Naive thymus-derived CD4-positive, alpha-beta T cell (primary cell): ENCODE data around the gene MRPS18A. TPM values are rescaled to one million over a fixed set of nuclear protein-coding genes. Genes with fewer than 3 reads are reported as not detected.
A peak's percentile ranks its signal among the peaks of the same experiment; 100 is the strongest.
"Not testable (repeated sequence)": the region's sequence is repeated elsewhere in the genome, so short reads cannot be mapped to it uniquely, and the experiment has no call there.

ENCODE experiments used
- ATAC-seq: fragments of 150-1000 bp; cut with Tn5 transposase; 2 replicates; pipeline ENCODE4 v1.10.0; 2021; ENCODE audit warnings: mild to moderate bottlenecking, moderate library complexity
- CTCF ChIA-PET: fragments of 350-600 bp; sonication (Branson Sonifier 250); formaldehyde crosslinking; loops from one replicate; lab custom pipeline; 2021; ENCODE audit warnings: antibody characterized with exemption; lab: Charles Lee
- POLR2A ChIA-PET: fragments of 350-600 bp; sonication (Branson Sonifier 250); formaldehyde crosslinking; loops from one replicate; lab custom pipeline; 2021; ENCODE audit warnings: antibody characterized with exemption, inconsistent platforms; lab: Charles Lee
- DNase-seq, 9 donors: peaks; one replicate each; pipeline versions ENCODE4 v3.0.0 to v3.0.0-alpha.2; 2020 to 2022; ENCODE audit warnings: mixed read lengths in 1 of 9
- H3K27ac ChIP-seq: one replicate; pipeline ENCODE4 v1.7.0; 2013; ENCODE audit warnings: mild to moderate bottlenecking, low read depth, low read length, moderate library complexity
- H3K27me3 ChIP-seq, 2 donors: one replicate each; pipeline ENCODE4 v1.7.0; 2013; ENCODE audit warnings: low read length in 2 of 2, mild to moderate bottlenecking in 2 of 2, moderate library complexity in 2 of 2; ENCODE audit not compliant: control insufficient read depth in 2 of 2, insufficient read depth in 2 of 2
- H3K36me3 ChIP-seq, 3 experiments: 1 replicate in 2 of 3; 2 replicates in 1 of 3; pipeline ENCODE4 v1.7.0; 2013; ENCODE audit warnings: low read length in 3 of 3, mild to moderate bottlenecking in 3 of 3, moderate library complexity in 1 of 3; ENCODE audit not compliant: insufficient read depth in 3 of 3, control insufficient read depth in 2 of 3
- H3K4me1 ChIP-seq, 2 donors: one replicate each; pipeline ENCODE4 v1.7.0; 2013; ENCODE audit warnings: low read length in 2 of 2, mild to moderate bottlenecking in 2 of 2, moderate library complexity in 1 of 2; ENCODE audit not compliant: control insufficient read depth in 2 of 2, insufficient read depth in 2 of 2
- H3K4me3 ChIP-seq: 2 replicates; pipeline ENCODE4 v1.7.0; 2013; ENCODE audit warnings: mild to moderate bottlenecking, low read length
- H3K9me3 ChIP-seq, 3 experiments: 1 replicate in 2 of 3; 2 replicates in 1 of 3; pipeline ENCODE4 v1.7.0; 2013; ENCODE audit warnings: low read length in 3 of 3; ENCODE audit not compliant: control insufficient read depth in 2 of 3
- H3K27ac Mint-ChIP-seq, 9 donors: one replicate each; pipeline ENCODE4 v1.8.0; 2020 to 2022; ENCODE audit warnings: mixed read lengths in 9 of 9, mild to moderate bottlenecking in 8 of 9, moderate library complexity in 5 of 9, inconsistent platforms in 2 of 9
- H3K27me3 Mint-ChIP-seq, 5 donors: one replicate each; pipeline ENCODE4 v1.8.0; 2021 to 2022; ENCODE audit warnings: mixed read lengths in 5 of 5, mild to moderate bottlenecking in 1 of 5
- H3K36me3 Mint-ChIP-seq, 5 donors: one replicate each; pipeline ENCODE4 v1.8.0; 2020 to 2022; ENCODE audit warnings: mixed read lengths in 5 of 5, mild to moderate bottlenecking in 3 of 5, inconsistent platforms in 1 of 5
- H3K4me1 Mint-ChIP-seq, 7 donors: one replicate each; pipeline ENCODE4 v1.8.0; 2020 to 2022; ENCODE audit warnings: mixed read lengths in 7 of 7, mild to moderate bottlenecking in 3 of 7, inconsistent platforms in 1 of 7
- H3K4me3 Mint-ChIP-seq, 10 donors: one replicate each; pipeline ENCODE4 v1.8.0; 2020 to 2022; ENCODE audit warnings: mild to moderate bottlenecking in 10 of 10, mixed read lengths in 10 of 10, moderate library complexity in 6 of 10, inconsistent platforms in 2 of 10
- H3K9me3 Mint-ChIP-seq, 11 donors: one replicate each; pipeline ENCODE4 v1.8.0; 2020 to 2022; ENCODE audit warnings: mixed read lengths in 11 of 11, mild to moderate bottlenecking in 4 of 11, inconsistent platforms in 1 of 11, moderate library complexity in 1 of 11
- intact Hi-C, 2 donors: fragments of 100-400 bp; cut with micrococcal nuclease; formaldehyde crosslinking; loops; one replicate each; pipeline ENCODE4 v1.15.1; 2023
- polyA plus RNA-seq, 2 donors: library from polyadenylated mRNA; unstranded; fragments of 300-500 nt; fragmentation: Illumina TruSeq; gene quantifications; one replicate each; pipeline ENCODE4 v1.2.3, GENCODE V29; 2021
- total RNA-seq, 6 experiments: library from RNA in 5 of 6; stranded (reverse) in 5 of 6; gene quantifications; 1 replicate in 5 of 6; 2 replicates in 1 of 6; pipeline ENCODE4 v1.2.3 and lab custom pipeline; 2021 to 2026

MRPS18A gene
- total and polyA plus RNA-seq, 7 experiments from 2014 or later: 20.9 to 68.4 (median 33.6) TPM

DNA sequence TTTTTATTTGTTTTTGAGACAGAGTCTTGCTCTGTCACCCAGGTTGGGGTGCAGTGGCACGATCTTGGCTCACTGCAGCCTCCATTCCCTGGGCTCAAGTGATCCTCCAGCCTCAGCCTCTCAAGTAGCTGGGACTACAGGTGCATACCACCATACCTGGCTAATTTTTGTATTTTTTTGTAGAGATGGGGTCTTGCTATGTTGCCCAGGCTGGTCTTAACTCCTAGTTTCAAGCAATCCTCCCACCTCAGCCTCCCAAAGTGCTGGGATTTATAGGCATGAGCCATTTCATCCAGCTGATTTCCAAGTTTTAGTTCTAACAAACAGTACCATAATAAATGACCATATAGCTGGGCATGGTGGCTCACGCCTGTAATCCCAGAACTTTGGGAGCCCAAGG lies 34.8 kb downstream of the MRPS18A start:
- CTCF ChIA-PET: interaction anchor here (0.6 kb wide), 1 partner anchor 546 kb away, joined by 5 read pairs; no protein-coding TSS in a partner anchor
- H3K27ac Mint-ChIP-seq, intact Hi-C loops, H3K36me3 Mint-ChIP-seq, ATAC-seq, H3K36me3 ChIP-seq, H3K9me3 Mint-ChIP-seq, H3K4me3 Mint-ChIP-seq, H3K4me1 ChIP-seq, H3K27ac ChIP-seq, H3K4me1 Mint-ChIP-seq, H3K27me3 ChIP-seq, DNase-seq, H3K27me3 Mint-ChIP-seq, H3K4me3 ChIP-seq, H3K9me3 ChIP-seq: not testable (repeated sequence)
- POLR2A ChIA-PET: interaction anchor here (0.7 kb wide), 1 partner anchor 20 kb away, joined by 3 read pairs; no protein-coding TSS in a partner anchor

DNA sequence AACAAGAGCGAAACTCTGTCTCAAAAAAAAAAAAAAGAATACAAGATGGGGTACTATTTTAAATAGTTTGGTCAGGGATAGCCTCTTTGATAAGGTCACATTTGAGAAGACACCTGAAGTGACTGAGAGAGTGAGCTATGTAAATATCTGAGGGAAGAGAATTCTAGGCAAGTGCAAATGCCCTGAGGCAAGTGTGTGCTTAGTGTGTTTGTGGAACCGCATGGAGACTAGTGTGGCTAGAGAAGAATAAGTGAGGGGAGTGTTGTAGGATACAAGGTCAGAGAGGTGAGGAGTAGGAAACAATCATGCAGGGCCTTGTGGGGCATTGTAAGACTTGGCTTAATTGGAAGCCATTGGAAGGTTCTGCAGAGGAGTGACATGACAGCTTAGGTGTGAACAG lies 39.3 kb downstream of the MRPS18A start:
- no peaks in the 10 kb centered on the region for H3K27me3 Mint-ChIP-seq
- H3K36me3 ChIP-seq: no peaks in the 10 kb centered on the region
- POLR2A ChIA-PET: interaction anchor here (1.1 to 1.6 kb wide), 3 partner anchors 12 to 40 kb away, joined by 3 to 5 read pairs (median 3); partner anchors contain the start of gene GTPBP2

DNA sequence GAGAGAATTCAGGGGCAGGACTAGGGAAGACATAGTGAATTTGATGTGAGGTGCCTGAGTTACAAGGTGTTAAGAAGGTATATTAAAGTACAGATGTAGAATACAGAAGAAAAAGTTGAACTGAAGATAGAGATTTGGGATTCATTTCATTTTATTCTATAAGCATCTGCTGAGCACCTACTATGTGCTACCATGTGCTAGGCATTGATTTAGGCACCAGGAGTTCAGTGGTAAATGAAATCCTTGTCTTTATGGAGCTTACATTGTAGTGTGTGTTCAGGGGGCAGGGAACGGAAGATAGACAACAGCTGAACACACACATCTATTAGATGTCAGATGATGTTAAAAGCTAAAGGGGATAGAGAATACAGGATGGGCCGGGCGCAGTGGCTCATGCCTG lies 40.0 kb downstream of the MRPS18A start:
- Histone ChIP-seq H3K9me3 (no peaks in the 10 kb centered on the region), H3K27me3 (no peaks in the 10 kb centered on the region), H3K4me3 (no peak overlapping the region), H3K36me3 (no peaks in the 10 kb centered on the region), H3K4me1 (no peaks in the 10 kb centered on the region), H3K27ac (no peak overlapping the region)
- POLR2A ChIA-PET: interaction anchor here (1.1 to 1.6 kb wide), 2 partner anchors 11 to 18 kb away, joined by 3 to 5 read pairs; partner anchors contain the start of gene GTPBP2
- CTCF ChIA-PET: interaction anchor here (1.6 kb wide), 1 partner anchor 20 kb away, joined by 4 read pairs; no protein-coding TSS in a partner anchor
- H3K9me3 Mint-ChIP-seq: peaks cover 0 to 2% (median 0%) of the 10 kb centered on the region in 11 donors
- no peak overlapping the region for H3K4me3 Mint-ChIP-seq
- H3K4me1 Mint-ChIP-seq: peaks cover 8 to 19% (median 12%) of the 10 kb centered on the region in 7 donors
- DNase-seq (no peak), ATAC-seq (no peak)
- H3K27me3 Mint-ChIP-seq: no peaks in the 10 kb centered on the region
- intact Hi-C loops: no loop called here
- H3K27ac Mint-ChIP-seq: no peak overlapping the region
- H3K36me3 Mint-ChIP-seq: peaks cover 0 to 10% (median 5%) of the 10 kb centered on the region in 5 donors

More for the DNA sequence above, 39.3 kb downstream of the MRPS18A start:
- intact Hi-C loops: no loop called here
- no peak overlapping the region for H3K4me3 Mint-ChIP-seq
- Histone ChIP-seq H3K27me3 (no peaks in the 10 kb centered on the region), H3K4me3 (no peak overlapping the region), H3K27ac (no peak overlapping the region), H3K9me3 (no peaks in the 10 kb centered on the region), H3K4me1 (no peaks in the 10 kb centered on the region)
- ATAC-seq (no peak), DNase-seq (no peak)
- peaks cover 5 to 18% (median 12%) of the 10 kb centered on the region in 7 donors for H3K4me1 Mint-ChIP-seq
- H3K36me3 Mint-ChIP-seq: peaks cover 0 to 6% (median 0%) of the 10 kb centered on the region in 5 donors
- CTCF ChIA-PET: interaction anchor here (1.6 kb wide), 1 partner anchor 19 kb away, joined by 4 read pairs; no protein-coding TSS in a partner anchor
- no peak overlapping the region for H3K27ac Mint-ChIP-seq
- H3K9me3 Mint-ChIP-seq: peaks cover 0 to 2% (median 0%) of the 10 kb centered on the region in 11 donors

DNA sequence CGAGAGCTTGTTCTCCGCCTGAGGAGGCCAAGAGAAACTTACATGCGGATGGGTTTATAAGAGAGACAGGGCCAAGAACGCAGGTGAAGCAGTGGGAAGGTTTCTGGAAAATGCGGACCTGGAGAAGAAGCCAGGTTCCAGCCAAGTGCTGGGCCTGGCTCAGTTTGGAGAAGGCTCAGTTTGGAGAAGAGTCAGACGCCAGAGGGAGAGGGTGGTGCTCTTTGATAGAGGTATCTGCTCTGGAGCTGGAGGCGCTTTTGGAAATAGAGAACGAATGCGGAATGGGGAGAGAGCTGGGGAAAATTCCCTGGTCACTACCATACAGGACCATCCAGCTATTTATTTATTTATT lies 42.0 kb downstream of the MRPS18A start:
- POLR2A ChIA-PET: interaction anchor here (0.6 to 1.0 kb wide), 3 partner anchors 9 to 439 kb away, joined by 3 to 4 read pairs (median 4); no protein-coding TSS in a partner anchor

DNA sequence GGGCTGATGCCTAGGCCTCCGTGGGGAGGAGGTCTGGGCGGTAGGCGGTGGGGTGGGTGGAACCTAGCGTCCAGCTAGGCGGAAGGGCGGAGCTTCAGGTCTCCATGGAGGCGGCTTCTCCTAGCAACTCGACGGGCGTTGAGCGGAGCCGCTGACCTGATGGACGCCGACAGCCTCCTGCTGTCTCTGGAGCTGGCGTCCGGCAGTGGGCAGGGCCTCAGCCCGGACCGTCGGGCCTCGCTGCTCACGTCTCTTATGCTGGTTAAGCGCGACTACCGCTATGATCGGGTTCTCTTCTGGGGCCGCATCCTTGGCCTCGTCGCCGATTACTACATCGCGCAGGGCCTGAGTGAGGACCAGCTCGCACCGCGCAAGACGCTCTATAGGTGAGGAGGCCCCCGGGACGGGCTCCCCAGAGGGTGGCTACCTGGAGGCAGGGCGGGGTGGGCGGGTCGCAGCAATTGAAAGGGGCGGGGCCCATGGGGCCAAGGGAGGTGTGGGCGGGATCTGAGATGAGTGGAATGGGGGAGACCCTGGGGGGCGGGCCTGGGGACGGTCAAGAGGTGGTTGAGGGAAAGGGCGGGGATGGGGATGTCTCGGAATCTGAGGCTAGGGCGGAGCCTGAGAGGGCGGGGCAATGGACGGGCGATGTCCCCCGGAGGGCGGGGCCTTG lies 42.5 kb downstream of the MRPS18A start, which contains the start of gene RSPH9:
TSS of gene RSPH9 (plus strand) at position 97 of the 673 bp plus-strand sequence. CDS start at position 160, 63 bp downstream.
- Mint-ChIP-seq H3K27ac (peak within 1 kb of the TSS; percentile 26 to 79 (median 66)), H3K9me3 (peaks cover 0 to 2% (median 0%) of the 10 kb centered on the region in 11 donors), H3K4me1 (peaks cover 12 to 34% (median 22%) of the 10 kb centered on the region in 7 donors), H3K27me3 (no peaks in the 10 kb centered on the region), H3K36me3 (peaks cover 5 to 23% (median 18%) of the 10 kb centered on the region in 5 donors), H3K4me3 (peak within 1 kb of the TSS; percentile 75 to 92 (median 86))
- Histone ChIP-seq H3K36me3 (peaks cover 0 to 24% (median 5%) of the 10 kb centered on the region in 3 experiments), H3K27me3 (no peaks in the 10 kb centered on the region), H3K9me3 (no peaks in the 10 kb centered on the region), H3K27ac (peak within 1 kb of the TSS; percentile 41), H3K4me1 (no peaks in the 10 kb centered on the region), H3K4me3 (peak within 1 kb of the TSS; percentile 52)
- intact Hi-C loops: loop anchor here (1.0 to 2.0 kb wide), 4 partner anchors 9 to 36 kb away; partner anchors contain the start of genes GTPBP2 (in 2 of the 2) and MAD2L1BP (in 1 of the 2)
- ATAC-seq (peak; percentile 86), DNase-seq (peak in 8 of 9 donors; percentile 35 to 70 (median 45))
- ChIA-PET POLR2A (interaction anchor here (0.6 to 1.3 kb wide), 4 partner anchors 9 to 439 kb away, joined by 3 to 4 read pairs (median 4); no protein-coding TSS in a partner anchor), CTCF (no interaction called here)

More for the DNA sequence above, 42.0 kb downstream of the MRPS18A start:
- Mint-ChIP-seq H3K9me3 (peaks cover 0 to 2% (median 0%) of the 10 kb centered on the region in 11 donors), H3K4me3 (peak overlapping the region; percentile 75 to 92 (median 86)), H3K36me3 (peaks cover under 1 to 18% (median 13%) of the 10 kb centered on the region in 5 donors), H3K27me3 (no peaks in the 10 kb centered on the region), H3K4me1 (peaks cover 11 to 29% (median 18%) of the 10 kb centered on the region in 7 donors), H3K27ac (peak overlapping the region in 8 of 9 donors; percentile 26 to 79 (median 53))
- Histone ChIP-seq H3K9me3 (no peaks in the 10 kb centered on the region), H3K4me3 (peak overlapping the region; percentile 33), H3K27ac (peak overlapping the region; percentile 41), H3K27me3 (no peaks in the 10 kb centered on the region), H3K36me3 (peaks cover 0 to 19% (median under 1%) of the 10 kb centered on the region in 3 experiments), H3K4me1 (no peaks in the 10 kb centered on the region)
- ATAC-seq (no peak), DNase-seq (no peak)
- intact Hi-C loops: loop anchor here (1.0 to 2.0 kb wide), 4 partner anchors 9 to 37 kb away; partner anchors contain the start of genes GTPBP2 (in 2 of the 2) and MAD2L1BP (in 1 of the 2)
- CTCF ChIA-PET: no interaction called here
